NCI-H1694 (cell line): ENCODE data around the gene SLC50A1.

Experiments
- DNase-seq: peaks from one replicate; lab custom pipeline; 2025; lab: John Stamatoyannopoulos, UW

The SLC50A1 gene

DNA sequence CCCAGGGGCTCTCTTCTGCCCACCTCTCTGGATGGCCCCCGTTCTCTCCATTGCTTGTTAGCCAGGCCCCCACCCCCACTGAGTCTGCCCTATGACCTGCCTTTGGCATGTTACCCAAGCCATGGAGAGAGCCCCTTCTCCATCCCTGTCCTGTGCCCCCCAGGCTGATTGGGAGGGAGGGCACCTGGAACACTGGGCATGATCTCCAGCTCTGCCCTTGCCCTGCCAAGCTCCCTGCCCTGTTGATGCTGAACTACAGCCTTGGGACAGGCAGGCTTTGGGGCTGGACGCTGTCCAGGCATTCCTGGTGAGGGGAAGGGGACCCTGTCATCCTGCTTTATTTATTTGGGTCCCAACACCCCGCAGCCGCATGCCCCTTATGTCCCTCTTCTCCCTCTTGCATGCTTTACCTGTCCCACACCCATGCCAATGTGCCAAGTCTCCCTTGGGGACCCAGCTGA lies 48.7 kb downstream of the SLC50A1 start:
- no peak for DNase-seq

DNA sequence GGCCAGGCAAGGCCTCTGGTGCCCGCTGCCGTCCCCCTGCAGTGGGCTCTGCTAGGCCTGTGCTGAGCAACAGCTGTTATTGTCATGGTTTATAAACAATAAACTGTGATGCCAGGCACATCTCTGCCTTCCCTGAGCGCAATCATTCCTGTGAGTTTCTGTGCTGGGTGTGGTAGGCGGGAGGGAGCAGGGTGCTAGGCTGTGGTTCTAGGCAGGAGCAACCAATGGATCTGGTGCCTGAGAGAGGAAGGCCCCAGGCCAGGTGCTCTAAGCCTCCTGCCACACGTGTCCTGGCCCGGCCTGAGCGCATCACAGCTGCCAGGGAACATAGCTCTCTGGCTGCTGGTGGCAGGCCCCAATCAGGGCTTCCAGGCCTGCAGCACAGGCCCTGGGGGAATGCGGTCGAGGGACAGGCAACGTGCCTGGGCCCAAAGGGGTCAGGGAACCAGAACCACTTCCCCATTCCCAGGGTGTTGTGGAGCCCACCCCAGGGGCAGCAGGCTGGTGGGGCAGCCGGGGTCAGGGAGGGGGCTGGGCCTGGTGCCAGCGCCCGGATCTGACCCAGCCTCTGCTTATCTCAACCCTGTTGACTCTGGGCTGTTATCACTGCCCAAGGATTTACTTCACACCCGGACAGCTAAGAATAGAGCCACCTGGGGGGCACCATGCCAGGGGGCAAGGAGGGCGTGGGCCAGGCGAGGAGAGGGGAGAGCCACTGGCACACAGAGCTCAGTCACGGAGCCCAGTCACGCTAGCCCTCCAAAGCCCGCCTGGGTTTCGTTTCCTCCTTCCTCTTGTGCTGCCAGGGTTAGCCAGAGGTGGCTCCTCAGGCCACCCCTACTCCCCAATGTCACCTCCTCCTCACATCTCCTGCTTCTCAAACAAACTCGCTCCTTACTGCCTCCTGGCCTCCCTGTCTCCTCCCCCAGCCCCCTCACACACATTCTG lies 49.5 kb downstream of the SLC50A1 start:
- peak; percentile 90 for DNase-seq

DNA sequence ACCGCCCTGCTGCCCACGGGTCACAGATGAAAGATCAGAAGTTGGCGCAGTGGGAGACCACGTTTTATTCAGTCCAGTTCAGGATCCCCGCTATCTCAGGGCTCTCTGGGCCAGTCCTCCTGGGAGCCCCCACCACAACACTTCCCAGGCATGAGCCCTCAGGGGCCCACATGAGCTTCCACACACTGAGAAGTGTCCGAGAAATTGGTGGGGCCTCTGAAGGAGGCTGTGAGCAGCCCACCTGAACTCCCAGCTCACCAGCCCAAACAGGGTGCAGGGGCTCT lies 50.1 kb downstream of the SLC50A1 start:
- no peak for DNase-seq

DNA sequence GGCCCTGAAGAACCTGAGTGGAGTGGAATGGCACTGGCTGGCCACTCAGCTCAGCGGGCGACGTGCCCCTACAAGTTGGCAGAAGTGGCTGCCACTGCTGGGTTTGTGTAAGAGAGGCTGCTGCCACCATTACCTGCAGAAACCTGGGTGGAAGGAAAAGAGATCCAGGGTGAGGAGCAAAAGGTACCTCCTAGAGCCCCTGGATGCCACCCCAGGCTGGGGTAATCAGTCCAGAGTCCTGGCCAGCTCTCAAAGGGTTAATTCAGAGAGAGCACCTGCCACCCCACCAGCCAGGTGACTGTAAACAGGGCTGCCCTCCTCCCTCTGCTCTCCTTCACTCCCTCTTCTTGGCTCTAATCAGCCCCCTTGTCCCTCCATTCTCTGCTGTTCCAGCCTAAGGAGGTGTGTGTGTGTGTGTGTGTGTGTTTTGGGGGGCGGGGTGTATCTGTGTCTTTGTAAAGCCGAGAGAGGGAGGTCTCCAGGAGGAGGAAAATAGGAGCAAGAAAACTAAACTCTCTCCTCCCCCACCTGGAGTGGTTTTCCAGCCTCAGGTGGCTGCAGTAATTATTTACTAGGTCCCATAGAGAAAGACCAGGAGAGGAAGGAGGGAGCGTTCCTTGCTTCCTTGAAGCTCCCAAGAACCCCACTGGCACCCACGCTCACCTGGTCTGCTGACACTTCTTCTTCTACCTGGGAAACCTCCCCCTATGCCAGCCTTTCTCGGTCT lies 50.6 kb downstream of the SLC50A1 start:
- no peak for DNase-seq

GRCh38 chr1:155186794-155187455 lies 51.3 kb downstream of the SLC50A1 start:
- no peak for DNase-seq

- DNase-seq, result no peak
Observed at GRCh38 chr1:155187456-155187891, 51.8 kb downstream of the SLC50A1 start.

DNA sequence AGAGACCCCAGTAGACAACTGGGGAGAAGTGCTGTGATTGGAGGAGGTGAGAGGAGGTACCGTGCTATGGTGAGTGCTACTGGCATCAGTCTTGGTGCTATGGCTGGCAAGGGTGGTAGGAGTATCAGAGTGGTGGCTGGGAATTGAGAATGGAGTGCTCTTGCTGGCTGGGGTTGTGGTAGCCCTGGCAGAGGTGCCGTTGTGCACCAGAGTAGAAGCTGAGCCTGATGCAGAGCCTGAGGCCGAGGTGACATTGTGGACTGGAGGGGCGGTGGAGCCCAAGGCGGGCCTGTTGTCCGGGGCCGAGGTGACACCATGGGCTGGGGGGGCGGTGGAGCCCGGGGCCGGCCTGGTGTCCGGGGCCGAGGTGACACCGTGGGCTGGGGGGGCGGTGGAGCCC lies 52.6 kb downstream of the SLC50A1 start:
- no peak for DNase-seq
